AG04449 (cell line): ENCODE results near the gene TRIM7.
A peak's percentile ranks its signal among the peaks of the same experiment; 100 is the strongest.

ENCODE experiments used
- CTCF ChIA-PET: fragments of 350-600 bp; formaldehyde crosslinking; extraction: SDS; loops from one replicate; lab custom pipeline; 2021; ENCODE audit warnings: antibody characterized with exemption; lab: Yijun Ruan, JAX
- POLR2A ChIA-PET: fragments of 400-600, 350-600 bp; formaldehyde crosslinking; extraction: SDS; loops from one replicate; lab custom pipeline; 2020; ENCODE audit warnings: antibody characterized with exemption, inconsistent platforms; lab: Yijun Ruan, JAX
- DNase-seq: peaks from one replicate; pipeline ENCODE4 v3.0.0-alpha.2; 2010; ENCODE audit warnings: low read depth, low spot score
- H3K4me3 ChIP-seq: 2 replicates; pipeline ENCODE4 v1.5.1; 2011; ENCODE audit warnings: low read depth, mild to moderate bottlenecking, control low read depth, low read length
- TF ChIP-seq, protein P1 (sequence below): IDR thresholded peaks from one replicate; pipeline ENCODE4 v1.5.1; 2011; ENCODE audit warnings: mild to moderate bottlenecking, moderate library complexity, low read length, control low read depth, inconsistent platforms; ENCODE audit not compliant: insufficient read depth; ENCODE audit errors: missing control alignments

Gene TRIM7

DNA sequence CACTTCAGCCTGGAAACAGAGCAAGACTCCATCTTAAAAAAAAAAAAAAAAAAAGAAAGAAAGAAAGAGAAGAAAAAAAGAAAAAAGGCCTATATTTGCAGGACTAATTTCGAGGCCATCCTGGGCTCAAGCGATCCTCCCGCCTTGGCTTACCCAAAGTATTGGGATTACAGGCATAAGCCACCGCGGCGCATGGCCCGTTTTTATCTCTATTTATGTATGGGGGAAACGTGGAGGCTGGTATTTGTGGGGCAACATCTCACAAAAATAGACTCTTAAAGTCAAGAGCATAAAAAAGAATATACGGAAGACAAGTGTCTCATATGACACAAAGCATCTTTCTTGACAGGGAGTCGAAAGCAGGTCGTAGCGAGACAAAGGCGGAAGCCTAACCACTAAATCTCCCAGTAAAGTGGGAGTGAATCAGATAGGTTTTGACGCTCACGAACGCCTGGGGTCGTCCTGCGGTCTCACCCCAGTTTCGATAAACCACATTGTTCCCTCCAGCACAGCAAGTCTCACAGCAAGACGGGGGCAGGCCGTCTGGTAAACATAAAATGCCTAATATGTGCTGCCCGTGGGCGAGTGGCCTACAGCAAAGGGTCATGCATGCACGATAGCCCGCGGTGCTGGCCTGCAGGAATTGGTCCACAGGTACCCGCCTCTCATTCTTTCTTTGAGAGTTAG, 16.3 kb upstream of the TRIM7 start:
- H3K4me3 ChIP-seq, result peak overlapping the region; percentile 21; the same call in 1 of the 2 replicates
- ChIA-PET CTCF (interaction anchor here (1.9 kb wide), 1 partner anchor 34 kb away, joined by 7 read pairs; no protein-coding TSS in a partner anchor), POLR2A (interaction anchor here (1.0 to 2.6 kb wide), 5 partner anchors 13 to 39 kb away, joined by 4 to 14 read pairs (median 6); no protein-coding TSS in a partner anchor)
- TF ChIP-seq, protein P1, sequence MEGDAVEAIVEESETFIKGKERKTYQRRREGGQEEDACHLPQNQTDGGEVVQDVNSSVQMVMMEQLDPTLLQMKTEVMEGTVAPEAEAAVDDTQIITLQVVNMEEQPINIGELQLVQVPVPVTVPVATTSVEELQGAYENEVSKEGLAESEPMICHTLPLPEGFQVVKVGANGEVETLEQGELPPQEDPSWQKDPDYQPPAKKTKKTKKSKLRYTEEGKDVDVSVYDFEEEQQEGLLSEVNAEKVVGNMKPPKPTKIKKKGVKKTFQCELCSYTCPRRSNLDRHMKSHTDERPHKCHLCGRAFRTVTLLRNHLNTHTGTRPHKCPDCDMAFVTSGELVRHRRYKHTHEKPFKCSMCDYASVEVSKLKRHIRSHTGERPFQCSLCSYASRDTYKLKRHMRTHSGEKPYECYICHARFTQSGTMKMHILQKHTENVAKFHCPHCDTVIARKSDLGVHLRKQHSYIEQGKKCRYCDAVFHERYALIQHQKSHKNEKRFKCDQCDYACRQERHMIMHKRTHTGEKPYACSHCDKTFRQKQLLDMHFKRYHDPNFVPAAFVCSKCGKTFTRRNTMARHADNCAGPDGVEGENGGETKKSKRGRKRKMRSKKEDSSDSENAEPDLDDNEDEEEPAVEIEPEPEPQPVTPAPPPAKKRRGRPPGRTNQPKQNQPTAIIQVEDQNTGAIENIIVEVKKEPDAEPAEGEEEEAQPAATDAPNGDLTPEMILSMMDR, result no peak
- DNase-seq, result no peak

DNA sequence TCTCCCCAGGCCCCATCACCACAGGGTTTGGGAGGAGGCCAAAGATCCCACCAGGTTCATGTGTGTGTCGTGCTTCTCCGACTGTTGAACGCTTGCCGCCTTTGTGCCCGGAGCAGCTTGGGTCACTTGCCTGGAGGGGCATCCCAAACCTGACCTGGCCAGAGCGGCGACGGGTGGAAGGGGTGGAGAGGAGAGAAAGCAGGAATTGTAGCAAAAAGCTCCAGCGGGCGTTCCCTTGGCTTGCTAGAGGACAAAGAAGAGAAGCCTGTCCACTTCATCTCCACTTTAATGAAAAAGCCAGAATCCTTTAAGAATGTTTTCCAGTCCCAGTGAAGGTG, 15.2 kb upstream of the TRIM7 start:
- H3K4me3 ChIP-seq, result no peak overlapping the region
- ChIA-PET CTCF (interaction anchor here (1.0 kb wide), 1 partner anchor 36 kb away, joined by 3 read pairs; no protein-coding TSS in a partner anchor), POLR2A (interaction anchor here (1.0 kb wide), 1 partner anchor 14 kb away, joined by 4 read pairs; no protein-coding TSS in a partner anchor)
- TF ChIP-seq, protein P1, result no peak
- DNase-seq, result no peak

DNA sequence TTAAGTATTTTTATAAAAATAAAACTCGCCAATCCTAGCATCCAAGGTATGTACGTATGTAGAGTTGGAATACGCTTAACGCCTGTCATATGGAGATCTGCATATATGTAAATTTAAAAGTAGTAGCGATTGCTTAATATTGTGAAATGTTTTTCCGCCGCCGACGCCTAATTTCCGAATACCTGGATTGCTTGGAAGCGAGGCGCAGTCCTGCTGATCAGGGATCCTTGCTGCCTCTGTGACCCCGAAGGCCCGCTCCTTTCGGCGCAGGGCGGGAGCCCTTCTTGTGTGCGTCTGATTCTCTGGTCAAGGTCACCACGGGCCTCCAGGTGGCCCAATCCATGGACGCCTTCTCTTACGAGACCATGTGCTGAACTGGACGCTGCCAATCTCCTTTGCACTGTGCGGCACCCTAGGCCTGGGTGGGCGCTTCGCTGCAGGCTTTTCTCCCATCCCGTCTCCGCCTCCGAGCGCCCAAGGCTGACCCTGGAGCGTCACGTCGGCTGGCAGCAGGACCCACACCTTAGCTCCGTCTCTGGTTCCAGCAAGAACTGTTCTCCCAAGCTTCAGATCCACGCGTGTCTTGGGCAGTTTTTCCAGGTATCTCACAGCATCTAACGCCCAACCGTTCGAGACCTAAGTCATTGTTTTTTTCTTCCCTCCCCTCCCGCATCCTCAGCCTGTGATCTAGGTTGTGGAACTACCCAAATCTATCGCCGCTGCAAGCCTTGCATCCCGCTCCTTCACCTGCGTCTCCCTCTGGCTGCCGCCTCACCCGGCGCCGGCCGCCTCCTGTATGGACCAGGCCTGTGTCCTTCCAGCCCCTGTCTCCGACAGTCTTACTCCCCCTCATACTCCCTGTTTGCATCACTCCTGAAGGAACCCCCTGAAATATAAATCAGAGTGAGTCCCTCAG, 14.5 kb upstream of the TRIM7 start:
- POLR2A ChIA-PET, result no interaction called here
- CTCF ChIA-PET, result interaction anchor here (1.0 kb wide), 1 partner anchor 35 kb away, joined by 3 read pairs; no protein-coding TSS in a partner anchor
- no peak overlapping the region for H3K4me3 ChIP-seq

DNA sequence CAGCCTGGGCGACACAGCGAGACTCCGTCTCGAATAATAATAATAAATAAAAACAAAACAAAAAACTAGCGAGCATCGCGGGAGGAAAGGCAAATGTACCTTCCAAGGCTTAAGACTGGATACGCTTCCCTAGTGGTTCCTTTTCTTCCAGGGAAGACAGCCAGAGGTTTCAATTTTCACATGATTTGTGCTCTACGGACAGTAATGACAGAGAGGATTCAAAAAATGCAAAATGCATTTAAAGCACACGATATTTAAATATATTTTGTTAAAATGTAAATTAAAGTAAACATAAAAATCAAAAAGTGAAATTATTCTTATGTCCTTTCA, 13.8 kb upstream of the TRIM7 start:
- TF ChIP-seq, protein P1, result no peak
- ChIA-PET CTCF (no interaction called here), POLR2A (no interaction called here)
- peak overlapping the region; percentile 57 for H3K4me3 ChIP-seq
- DNase-seq, result no peak

More for the DNA sequence above, 14.5 kb upstream of the TRIM7 start:
- TF ChIP-seq, protein P1, result no peak
- no peak for DNase-seq

DNA sequence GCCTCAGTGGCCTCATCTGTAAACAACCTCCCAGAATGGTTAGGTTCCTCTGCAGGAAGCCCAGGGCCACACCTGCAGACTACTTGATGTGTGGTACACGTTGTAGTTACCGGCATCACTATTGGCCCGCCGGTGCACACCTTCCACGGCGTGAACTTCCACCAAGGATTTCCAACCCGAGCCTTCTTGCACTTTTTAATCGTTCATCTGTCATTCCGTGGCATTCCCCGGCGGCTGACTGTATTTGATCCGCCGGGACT, 12.7 kb upstream of the TRIM7 start:
- H3K4me3 ChIP-seq, result peak overlapping the region; percentile 56
- no peak for DNase-seq
- ChIA-PET CTCF (interaction anchor here (2.0 kb wide), 1 partner anchor 33 kb away, joined by 5 read pairs; no protein-coding TSS in a partner anchor), POLR2A (no interaction called here)
- TF ChIP-seq, protein P1, result no peak
